ENCODE measurements around the gene SIRPA. TPM values are rescaled to one million over a fixed set of nuclear protein-coding genes. Genes with fewer than 3 reads are reported as not detected.
A peak's percentile ranks its signal among the peaks of the same experiment; 100 is the strongest.

The SIRPA gene
- total RNA-seq, 1 donor from 2014 or later, result 25.5 TPM

DNA sequence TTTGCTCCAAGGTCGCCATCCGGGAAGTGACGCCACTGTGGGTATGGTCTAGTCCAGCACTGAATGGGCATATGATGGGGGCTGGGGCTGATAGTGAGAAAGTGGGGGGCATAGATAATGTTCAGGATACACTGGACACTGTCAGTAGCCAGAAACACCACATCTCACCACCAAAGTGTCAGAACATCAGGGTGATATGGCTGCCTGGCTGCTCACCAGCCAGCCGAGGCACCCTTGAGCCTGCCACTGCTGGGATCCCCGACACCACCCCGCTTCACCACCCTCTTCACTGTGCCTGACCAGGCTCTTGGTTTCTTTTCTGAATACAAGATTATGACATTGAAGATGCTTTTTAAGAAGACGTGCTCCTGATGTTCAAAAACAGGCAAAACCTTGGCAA, 46.9 kb downstream of the SIRPA start:
- no peak overlapping the region for H3K27ac ChIP-seq (replicated peaks)
- no peak for TF ChIP-seq CTCF (IDR thresholded peaks at IDR 0.05; ENCODE audit: borderline replicate concordance)
- H3K4me1 ChIP-seq, result peaks cover 21% of the 10 kb centered on the region
- DNase-seq, result no peak
- H3K4me3 ChIP-seq, result no peak overlapping the region
- H3K27me3 ChIP-seq (ENCODE audit: low read depth), result peaks cover 27% of the 10 kb centered on the region
- intact Hi-C loops (cut with micrococcal nuclease), result no loop called here
- no peaks in the 10 kb centered on the region for H3K9me3 ChIP-seq (replicated peaks)
- no peaks in the 10 kb centered on the region for H3K36me3 ChIP-seq

DNA sequence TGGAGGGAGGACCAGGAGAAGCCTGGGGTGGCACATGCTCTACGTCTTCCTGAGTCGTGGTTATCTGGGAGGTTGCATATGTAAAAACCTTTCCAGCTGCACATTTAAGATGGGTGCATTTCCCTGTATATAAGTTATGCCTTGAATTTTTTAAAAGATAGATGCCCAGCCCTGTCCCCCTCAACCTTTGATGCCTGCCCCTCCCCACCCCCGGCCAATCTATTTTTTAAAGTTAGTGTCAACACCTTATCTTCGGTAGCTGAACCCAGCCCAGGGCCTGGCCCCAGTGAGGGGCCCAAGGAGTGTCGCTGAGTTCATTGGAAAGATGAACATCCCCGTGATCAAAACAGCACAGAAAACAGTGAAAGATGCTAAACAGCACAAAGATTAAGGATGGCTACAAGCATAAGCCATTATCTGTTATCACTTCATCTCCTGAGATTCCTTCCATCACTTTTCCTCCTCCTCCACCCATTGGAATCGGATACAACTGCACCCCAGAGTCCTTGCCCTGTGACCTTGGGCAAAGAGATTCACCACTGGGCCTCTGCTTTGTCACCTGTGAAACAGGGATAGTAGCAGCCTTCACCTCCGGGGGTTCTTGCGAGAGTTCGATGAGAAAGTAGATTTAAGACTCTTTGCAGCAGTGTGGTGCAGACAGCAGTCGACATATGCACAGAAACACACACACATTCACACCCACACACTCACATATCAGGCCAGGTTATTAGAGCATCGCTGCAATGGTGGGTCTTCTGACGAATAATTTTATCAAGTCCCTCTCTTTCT, 47.5 kb downstream of the SIRPA start:
- Histone ChIP-seq H3K4me1 (peaks cover 27% of the 10 kb centered on the region), H3K36me3 (no peaks in the 10 kb centered on the region), H3K27ac (replicated peaks) (no peak overlapping the region), H3K27me3 (ENCODE audit: low read depth) (peaks cover 33% of the 10 kb centered on the region), H3K9me3 (replicated peaks) (no peaks in the 10 kb centered on the region), H3K4me3 (no peak overlapping the region)
- no peak for DNase-seq
- TF ChIP-seq CTCF (IDR thresholded peaks at IDR 0.05; ENCODE audit: borderline replicate concordance), result no peak
- intact Hi-C loops (cut with micrococcal nuclease), result no loop called here

DNA sequence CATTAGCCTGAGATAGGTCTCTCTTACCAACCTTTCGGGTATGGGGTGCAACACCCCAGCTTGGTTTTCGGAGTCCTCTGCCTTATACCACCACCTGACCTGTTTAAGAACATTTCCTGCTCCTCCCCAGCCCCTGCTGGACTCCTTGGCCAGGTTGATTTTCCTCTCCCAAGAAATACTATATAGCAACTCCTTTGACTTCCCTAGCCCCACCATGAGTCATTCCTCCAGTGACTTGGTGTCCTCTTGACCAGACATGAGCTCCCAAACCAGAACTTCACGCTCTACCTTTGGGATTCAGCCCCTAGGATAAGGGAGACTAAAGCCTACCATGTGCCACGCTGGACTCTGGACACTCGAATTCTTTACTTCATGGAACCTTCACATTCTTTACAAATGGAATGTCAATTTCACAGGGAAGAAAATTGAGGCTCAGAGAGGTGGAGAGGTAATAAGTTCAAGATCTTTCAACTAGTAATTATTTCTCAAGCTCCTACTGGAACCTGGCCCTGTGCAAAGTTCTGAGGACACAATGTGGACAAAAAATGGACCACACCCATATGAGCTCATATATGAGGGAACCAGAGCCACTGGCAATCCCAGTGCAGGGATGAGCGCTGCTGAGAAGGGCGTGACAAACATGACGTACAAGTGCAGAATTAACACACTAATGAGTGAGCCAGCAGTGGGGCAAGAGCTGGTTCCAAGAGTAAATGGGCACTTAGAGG, 48.2 kb downstream of the SIRPA start:
- Histone ChIP-seq H3K36me3 (no peaks in the 10 kb centered on the region), H3K27me3 (ENCODE audit: low read depth) (peaks cover 41% of the 10 kb centered on the region), H3K27ac (replicated peaks) (peak overlapping the region; percentile 19), H3K4me3 (no peak overlapping the region), H3K9me3 (replicated peaks) (no peaks in the 10 kb centered on the region), H3K4me1 (peaks cover 27% of the 10 kb centered on the region)
- TF ChIP-seq CTCF (IDR thresholded peaks at IDR 0.05; ENCODE audit: borderline replicate concordance), result no peak
- intact Hi-C loops (cut with micrococcal nuclease), result no loop called here
- peak; percentile 37 for DNase-seq

DNA sequence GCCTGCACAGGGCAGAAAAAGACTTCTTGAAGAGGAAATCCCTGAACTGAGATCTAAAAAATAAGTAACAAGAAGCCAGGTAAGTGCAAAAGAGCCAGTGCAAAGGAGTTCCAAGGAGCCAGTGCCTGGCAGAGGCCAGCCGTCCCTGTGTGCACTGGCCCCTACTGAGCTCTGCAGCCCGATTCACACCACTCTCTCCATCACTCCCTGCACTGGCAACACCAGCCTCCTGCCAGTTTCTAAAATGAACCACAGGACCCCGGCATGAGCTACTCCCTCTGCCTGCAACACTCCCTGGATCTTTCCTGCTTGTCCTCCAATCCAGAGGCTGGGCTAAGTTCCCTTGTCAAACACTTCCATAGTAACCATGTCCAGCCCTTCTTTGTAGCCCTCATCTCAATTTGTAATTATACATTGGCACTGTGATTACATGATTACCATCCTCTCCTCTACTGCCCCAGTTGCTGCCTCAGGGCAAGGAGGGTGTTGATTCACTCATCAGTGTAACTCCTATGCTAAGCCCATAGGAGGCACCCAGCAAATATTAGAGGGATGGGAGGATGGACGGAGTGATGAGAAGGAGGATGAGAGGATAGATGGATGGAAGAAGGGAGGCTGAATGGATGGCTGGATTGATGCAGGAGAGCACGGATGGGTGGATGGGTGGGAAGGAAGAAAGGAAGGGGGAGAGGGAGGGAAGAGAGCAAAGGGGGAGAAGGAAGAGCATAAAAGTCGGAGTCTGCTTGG, 49.3 kb downstream of the SIRPA start:
- intact Hi-C loops (cut with micrococcal nuclease), result no loop called here

More for the DNA sequence above, 49.3 kb downstream of the SIRPA start:
- Histone ChIP-seq H3K4me3 (no peak overlapping the region), H3K36me3 (no peaks in the 10 kb centered on the region), H3K27ac (replicated peaks) (peak overlapping the region; percentile 27), H3K4me1 (peaks cover 23% of the 10 kb centered on the region), H3K9me3 (replicated peaks) (no peaks in the 10 kb centered on the region), H3K27me3 (ENCODE audit: low read depth) (peaks cover 44% of the 10 kb centered on the region)
- TF ChIP-seq CTCF (IDR thresholded peaks at IDR 0.05; ENCODE audit: borderline replicate concordance), result no peak
- no peak for DNase-seq

All from left ventricle myocardium inferior (tissue), 1 donor.